GM18526 (cell line): ENCODE measurements around the gene STEAP4.

ENCODE experiments used
- POLR2A ChIP-seq: IDR thresholded peaks from 3 replicates; pipeline ENCODE4 v1.6.1; 2011; ENCODE audit not compliant: insufficient read length; ENCODE audit errors: extremely low read depth

STEAP4 gene

DNA sequence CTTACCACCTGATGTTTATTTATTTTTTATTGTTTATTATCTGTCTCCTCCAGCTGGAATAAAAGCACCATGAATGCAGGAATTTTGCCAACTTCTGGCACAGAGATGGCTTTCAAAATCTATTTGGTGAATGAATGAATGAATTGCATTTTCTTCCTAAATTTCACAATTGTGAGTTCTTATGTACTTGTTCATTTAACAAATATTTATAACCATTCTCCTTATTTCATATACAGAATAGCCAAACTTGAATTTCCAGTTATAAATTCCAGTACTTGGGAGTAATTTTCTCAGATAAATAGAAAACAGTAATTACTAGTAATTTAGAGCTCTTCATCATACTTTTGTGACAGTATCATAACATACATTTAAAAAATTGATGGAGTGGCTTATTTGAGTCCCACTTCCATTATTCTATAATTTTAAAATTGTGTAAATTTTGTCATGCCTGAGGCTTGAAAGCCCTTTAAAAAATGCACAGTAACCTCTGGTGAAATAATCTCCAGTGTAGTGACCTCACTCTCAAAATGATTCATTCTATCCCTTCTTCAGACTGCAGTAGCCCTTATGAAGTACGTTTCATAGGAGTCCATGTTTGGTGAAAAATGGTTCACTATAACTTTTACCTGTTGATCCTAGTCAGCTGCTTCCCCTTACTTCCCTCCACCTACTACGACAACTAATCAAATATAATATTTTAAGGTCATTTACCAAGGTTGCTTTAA lies 46.9 kb downstream of the STEAP4 start:
- no peak for TF ChIP-seq POLR2A

GRCh38 chr7:88256906-88257305 lies 49.8 kb downstream of the STEAP4 start:
- TF ChIP-seq POLR2A, result no peak

- TF ChIP-seq POLR2A, result no peak
These were observed 51.8 kb downstream of the STEAP4 start for GRCh38 chr7:88254721-88255424.

- no peak for TF ChIP-seq POLR2A
These were observed 53.1 kb downstream of the STEAP4 start for GRCh38 chr7:88253640-88254039.

DNA sequence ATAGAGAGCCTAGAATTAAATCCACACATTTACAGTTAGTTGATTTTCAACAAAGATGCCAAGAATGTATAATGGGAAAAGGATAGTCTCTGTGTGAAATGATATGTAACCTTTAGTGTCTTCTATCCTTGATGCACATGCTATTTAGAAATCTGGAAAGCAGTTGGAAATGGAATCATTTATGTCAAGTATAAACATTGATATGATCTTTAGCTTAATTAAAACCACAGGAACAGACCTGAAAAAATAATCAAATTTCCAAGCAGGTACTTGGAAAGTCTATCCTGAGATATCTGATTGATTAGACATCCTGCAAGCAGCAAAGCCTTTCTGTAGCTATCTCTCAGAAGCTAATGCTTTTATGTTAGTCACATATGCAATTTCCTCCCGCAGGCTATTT lies 62.4 kb downstream of the STEAP4 start:
- no peak for TF ChIP-seq POLR2A

- TF ChIP-seq POLR2A, result no peak
These were observed 63.3 kb downstream of the STEAP4 start for GRCh38 chr7:88243345-88243909.

- TF ChIP-seq POLR2A, result no peak
These were observed 66.8 kb downstream of the STEAP4 start for GRCh38 chr7:88239852-88240251.

DNA sequence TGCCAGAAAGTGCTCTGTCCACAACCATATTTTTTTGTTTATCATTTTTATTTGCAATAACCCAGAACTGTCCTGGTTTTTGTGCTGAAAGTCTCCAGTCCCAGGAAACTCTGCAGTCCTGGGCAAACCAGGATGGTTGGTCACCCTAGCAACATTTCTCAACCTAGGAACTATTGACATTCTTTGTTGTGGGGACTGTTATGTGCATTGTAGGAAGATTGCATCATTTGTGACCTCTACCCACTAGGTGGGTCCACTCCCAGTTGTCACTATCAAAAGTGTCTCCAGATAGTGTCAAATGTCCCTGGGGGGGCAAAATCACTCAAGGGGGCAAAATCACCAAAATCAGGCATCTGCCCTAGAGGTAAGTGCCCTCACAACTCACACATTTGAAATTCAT lies 72.9 kb downstream of the STEAP4 start:
- no peak for TF ChIP-seq POLR2A

- TF ChIP-seq POLR2A, result no peak
These were observed 76.0 kb downstream of the STEAP4 start for GRCh38 chr7:88230646-88231045.

DNA sequence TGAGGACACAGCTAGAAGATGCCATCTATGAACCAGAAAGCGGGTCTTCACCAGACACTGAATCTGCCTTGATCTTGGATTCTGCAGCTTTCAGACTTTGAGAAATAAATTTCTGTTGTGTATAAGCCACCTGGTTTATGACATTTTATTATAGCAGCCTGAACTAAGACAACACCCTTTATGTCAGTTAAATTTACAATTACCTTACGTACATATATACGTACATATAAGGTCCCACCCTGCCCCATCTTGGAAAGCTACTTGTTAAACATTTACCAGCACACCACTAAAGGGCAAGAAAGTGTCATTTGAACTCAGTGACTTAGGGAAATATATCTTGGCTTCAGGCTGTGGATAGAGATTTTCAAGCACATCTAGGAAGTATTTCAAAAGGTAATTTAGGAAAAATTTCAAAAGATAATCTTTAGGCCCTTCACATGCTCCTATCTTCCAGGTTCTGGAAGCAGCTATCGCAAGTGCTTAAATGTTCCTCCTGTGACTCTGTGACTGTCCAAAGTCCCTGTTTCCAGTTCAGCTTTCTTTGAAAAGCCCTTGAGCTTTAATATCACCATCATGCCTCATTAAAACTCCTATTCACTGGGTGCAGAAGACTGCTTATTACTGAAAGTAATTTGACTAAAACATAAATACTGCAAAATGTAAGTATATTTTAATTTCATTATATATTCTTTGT lies 77.2 kb downstream of the STEAP4 start:
- no peak for TF ChIP-seq POLR2A

DNA sequence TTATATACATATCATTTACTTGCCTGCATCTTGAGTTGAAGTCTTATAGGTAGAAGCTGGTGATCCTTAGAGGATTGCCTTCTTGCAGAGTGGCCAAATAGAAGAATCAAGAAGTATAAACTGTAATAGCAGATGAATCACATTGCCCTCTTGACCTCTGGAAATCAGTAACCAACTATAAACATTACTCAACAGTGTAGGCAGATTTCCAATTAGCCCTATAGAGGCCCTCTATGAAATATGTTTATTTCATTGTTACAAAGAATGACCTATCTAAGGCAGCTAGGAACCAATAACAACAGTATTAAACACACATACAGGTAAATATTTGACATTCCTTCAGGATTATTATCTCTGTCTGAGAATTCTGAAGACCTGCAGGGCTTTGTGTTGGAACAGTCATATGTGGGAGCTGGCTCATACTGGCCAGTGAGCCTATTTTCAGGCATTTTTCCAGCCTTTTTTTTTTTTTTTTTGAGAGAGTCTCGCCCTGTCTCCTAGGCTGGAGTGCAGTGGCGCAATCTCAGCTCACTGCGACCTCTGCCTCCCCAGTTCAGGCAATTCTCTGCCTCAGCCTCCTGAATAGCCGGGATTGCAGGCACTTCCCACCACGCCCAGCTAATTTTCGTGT lies 79.7 kb downstream of the STEAP4 start:
- TF ChIP-seq POLR2A, result no peak

- TF ChIP-seq POLR2A, result no peak
These were observed 80.5 kb downstream of the STEAP4 start for GRCh38 chr7:88226201-88226600.

DNA sequence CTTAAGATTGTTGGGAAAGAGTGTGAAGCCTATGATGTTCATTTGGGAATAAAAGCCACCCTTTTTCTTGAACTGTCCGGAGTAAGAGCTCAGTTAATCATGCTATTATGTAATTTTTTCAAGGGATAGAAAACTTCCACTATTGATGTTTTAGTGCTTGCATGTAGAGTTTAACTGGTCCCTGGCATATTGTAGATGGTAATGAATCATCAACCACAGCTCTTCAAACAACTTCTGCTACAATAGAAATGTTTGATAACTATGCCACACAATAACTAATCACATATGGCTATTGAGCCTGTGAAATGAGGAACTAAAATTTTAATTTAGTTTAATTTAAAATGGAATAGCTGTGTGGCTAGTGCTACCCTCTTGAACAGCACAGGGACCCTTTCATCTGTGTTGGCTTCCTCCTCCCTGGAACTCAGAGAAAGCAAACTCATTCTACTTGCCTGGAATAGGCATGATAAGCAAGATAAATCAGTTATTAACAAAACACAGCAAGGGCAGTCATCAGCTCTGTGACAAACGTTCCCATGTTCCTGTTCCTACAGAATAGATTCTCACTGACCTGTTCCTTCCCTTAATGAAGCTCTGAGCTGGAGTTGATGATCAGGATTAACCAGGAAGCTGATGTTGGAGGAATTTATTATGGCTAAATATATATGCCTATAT lies 82.0 kb downstream of the STEAP4 start:
- TF ChIP-seq POLR2A, result no peak

DNA sequence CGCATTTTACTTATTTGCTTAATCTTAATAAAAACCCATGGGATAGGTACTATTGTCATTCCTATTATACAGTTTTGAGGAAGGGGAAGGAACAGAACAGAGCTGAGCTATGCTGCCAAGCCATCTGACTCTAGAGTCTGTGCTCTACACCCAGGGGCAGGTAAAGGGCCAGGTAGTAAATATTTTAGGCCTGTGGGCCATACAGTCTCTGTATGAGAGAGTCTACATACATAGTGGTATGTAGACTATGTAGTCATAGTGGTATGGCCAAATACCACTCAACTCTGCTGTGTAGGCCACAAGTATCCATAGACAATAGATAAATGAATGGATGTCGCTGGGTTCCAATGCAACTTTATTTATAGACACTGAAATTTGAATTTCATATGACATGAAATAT lies 83.4 kb downstream of the STEAP4 start:
- no peak for TF ChIP-seq POLR2A
